Hepatocyte (in vitro differentiated cells): Measurements from ENCODE around the gene USP21. TPM values are rescaled to one million over a fixed set of nuclear protein-coding genes. Genes with fewer than 3 reads are reported as not detected.

Experiments
- DNase-seq: peaks from one replicate; pipeline ENCODE4 v3.0.0-alpha.2; 2016; ENCODE audit warnings: low spot score
- H2AFZ ChIP-seq: fragments of 200-600 bp; sonication (generic); 2 replicates; pipeline ENCODE4 v1.6.0; 2016; ENCODE audit warnings: antibody characterized with exemption, mild to moderate bottlenecking
- H3K27ac ChIP-seq: fragments of 200-600 bp; sonication (generic); 2 replicates; pipeline ENCODE4 v1.5.1; 2016; ENCODE audit warnings: mild to moderate bottlenecking
- H3K27me3 ChIP-seq: fragments of 200-600 bp; sonication (generic); 2 replicates; pipeline ENCODE4 v1.6.1; 2016
- H3K36me3 ChIP-seq: fragments of 200-600 bp; sonication (generic); replicated peaks from 2 replicates; pipeline ENCODE4 v1.5.1; 2016; ENCODE audit warnings: low read depth; ENCODE audit not compliant: insufficient read depth
- H3K4me1 ChIP-seq: fragments of 200-600 bp; sonication (generic); 2 replicates; pipeline ENCODE4 v1.5.1; 2016; ENCODE audit warnings: mild to moderate bottlenecking, moderate library complexity; ENCODE audit not compliant: insufficient read depth
- H3K4me2 ChIP-seq: fragments of 200-600 bp; sonication (generic); 2 replicates; pipeline ENCODE4 v1.6.0; 2016
- H3K4me3 ChIP-seq: fragments of 200-600 bp; sonication (generic); 2 replicates; pipeline ENCODE4 v1.5.1; 2016; ENCODE audit warnings: mild to moderate bottlenecking
- H3K79me2 ChIP-seq: fragments of 200-600 bp; sonication (generic); 2 replicates; pipeline ENCODE4 v1.6.0; 2017; ENCODE audit warnings: mild to moderate bottlenecking
- H3K9me2 ChIP-seq: fragments of 200-600 bp; sonication (generic); replicated peaks from 2 replicates; pipeline ENCODE4 v1.6.0; 2017; ENCODE audit warnings: mild to moderate bottlenecking; ENCODE audit not compliant: insufficient read depth
- H3K9me3 ChIP-seq: fragments of 200-600 bp; sonication (generic); 2 replicates; pipeline ENCODE4 v1.5.1; 2016; ENCODE audit warnings: low read depth, mild to moderate bottlenecking
- H4K20me1 ChIP-seq: fragments of 200-600 bp; sonication (generic); 2 replicates; pipeline ENCODE4 v1.6.0; 2016; ENCODE audit warnings: mild to moderate bottlenecking; ENCODE audit not compliant: insufficient read depth, poor library complexity, severe bottlenecking
- CTCF ChIP-seq: fragments of 200-600 bp; sonication (generic); IDR thresholded peaks from 2 replicates; pipeline ENCODE4 v1.5.1; 2016; ENCODE audit warnings: antibody characterized with exemption, mild to moderate bottlenecking; ENCODE audit not compliant: poor library complexity
- EZH2 ChIP-seq: fragments of 200-600 bp; sonication (generic); IDR thresholded peaks from 2 replicates; pipeline ENCODE4 v1.6.1; 2016; ENCODE audit warnings: antibody characterized with exemption, mild to moderate bottlenecking, borderline replicate concordance
- EZH2phosphoT487 ChIP-seq: fragments of 200-600 bp; sonication (generic); IDR thresholded peaks from one replicate; pipeline ENCODE4 v1.6.1; 2018; ENCODE audit warnings: antibody characterized with exemption, mild to moderate bottlenecking, low read depth, moderate library complexity; ENCODE audit not compliant: unreplicated experiment, severe bottlenecking
- WGBS: methylation state at CpG from one replicate; pipeline ENCODE4 v1.1.6; 2016; ENCODE audit warnings: low lambda C conversion rate; ENCODE audit errors: missing lambda C conversion rate; 5-methylcytosine and 5-hydroxymethylcytosine counted together
- polyA plus RNA-seq: library from polyadenylated mRNA; unstranded; fragments of >200 nt; fragmentation: Nextera tagmentation; extraction: Ambion mirVana; gene quantifications from 2 replicates; pipeline ENCODE4 v1.2.1, GENCODE V29; 2016
- total RNA-seq: library from RNA; depleted of rRNA; stranded (reverse); fragments of >200 nt; gene quantifications from 2 replicates; pipeline ENCODE4 v1.2.3, GENCODE V29; 2014

The USP21 gene
- total and polyA plus RNA-seq, 2 experiments from 2014 or later = 7.7 to 24.4 TPM

GRCh38 chr1:161200421-161200991 lies 41.2 kb downstream of the USP21 start:
- no peak overlapping the region for H2AFZ ChIP-seq
- H4K20me1 ChIP-seq = no peaks in the 10 kb centered on the region
- no peak for TF ChIP-seq CTCF
- no peak for TF ChIP-seq EZH2
- TF ChIP-seq EZH2phosphoT487 = no peak
- H3K27ac ChIP-seq = peak overlapping the region; percentile 95
- DNase-seq = no peak
- no peaks in the 10 kb centered on the region for H3K27me3 ChIP-seq
- 80% methylated on average over 5 of the region's 5 CpGs for WGBS
- no peak overlapping the region for H3K4me2 ChIP-seq
- H3K36me3 ChIP-seq = no peaks in the 10 kb centered on the region
- H3K4me3 ChIP-seq = no peak overlapping the region
- H3K4me1 ChIP-seq = peaks cover 42% of the 10 kb centered on the region
- H3K9me3 ChIP-seq = no peaks in the 10 kb centered on the region
- H3K9me2 ChIP-seq = no peaks in the 10 kb centered on the region
- H3K79me2 ChIP-seq = peaks cover 28% of the 10 kb centered on the region

GRCh38 chr1:161200992-161201835 lies 41.9 kb downstream of the USP21 start:
- Histone ChIP-seq H2AFZ (peak overlapping the region; percentile 68), H3K4me2 (peak overlapping the region; percentile 73), H3K9me3 (no peaks in the 10 kb centered on the region), H4K20me1 (no peaks in the 10 kb centered on the region), H3K27me3 (no peaks in the 10 kb centered on the region), H3K9me2 (no peaks in the 10 kb centered on the region), H3K4me1 (peaks cover 41% of the 10 kb centered on the region), H3K36me3 (no peaks in the 10 kb centered on the region), H3K27ac (peak overlapping the region; percentile 95), H3K4me3 (peak overlapping the region; percentile 0), H3K79me2 (peaks cover 28% of the 10 kb centered on the region)
- no peak for DNase-seq
- 76% methylated on average over 13 of the region's 13 CpGs for WGBS
- TF ChIP-seq EZH2phosphoT487 = no peak
- no peak for TF ChIP-seq EZH2
- TF ChIP-seq CTCF = no peak

GRCh38 chr1:161201836-161202712 lies 42.8 kb downstream of the USP21 start, which contains the start of gene NDUFS2:
TSS of gene NDUFS2 (plus strand) at chr1:161202367. CDS start at chr1:161202386, 19 bp downstream.
- no peaks in the 10 kb centered on the region for H3K9me2 ChIP-seq
- TF ChIP-seq EZH2phosphoT487 (no peak), CTCF (peak; percentile 33)
- peaks cover 35% of the 10 kb centered on the region for H3K4me1 ChIP-seq
- H4K20me1 ChIP-seq = no peaks in the 10 kb centered on the region
- H3K36me3 ChIP-seq = no peaks in the 10 kb centered on the region
- peak within 1 kb of the TSS; percentile 84 for H3K4me2 ChIP-seq
- H3K27me3 ChIP-seq = no peaks in the 10 kb centered on the region
- H3K79me2 ChIP-seq = peaks cover 28% of the 10 kb centered on the region
- H3K9me3 ChIP-seq = no peaks in the 10 kb centered on the region
- peak; percentile 99 for DNase-seq
- peak within 1 kb of the TSS; percentile 95 for H3K27ac ChIP-seq
- peak within 1 kb of the TSS; percentile 48 for H3K4me3 ChIP-seq
- peak within 1 kb of the TSS; percentile 68 for H2AFZ ChIP-seq
- WGBS = 3% methylated on average over 53 of the region's 53 CpGs
